Fibroblast of pulmonary artery (primary cell): ENCODE measurements around the gene TPCN2.

Experiments
- DNase-seq: peaks from one replicate; pipeline ENCODE4 v3.0.0-alpha.2; 2010; ENCODE audit warnings: low read depth
- H3K4me3 ChIP-seq: replicated peaks from 2 replicates; pipeline ENCODE4 v1.5.1; 2011; ENCODE audit warnings: low read depth, mild to moderate bottlenecking, control low read depth, low read length, moderate library complexity
- TF ChIP-seq, protein P1 (sequence below): IDR thresholded peaks from 2 replicates; pipeline ENCODE4 v1.5.1; 2011; ENCODE audit warnings: mild to moderate bottlenecking, control low read depth, low read length, inconsistent platforms; ENCODE audit errors: missing control alignments

The TPCN2 gene

DNA sequence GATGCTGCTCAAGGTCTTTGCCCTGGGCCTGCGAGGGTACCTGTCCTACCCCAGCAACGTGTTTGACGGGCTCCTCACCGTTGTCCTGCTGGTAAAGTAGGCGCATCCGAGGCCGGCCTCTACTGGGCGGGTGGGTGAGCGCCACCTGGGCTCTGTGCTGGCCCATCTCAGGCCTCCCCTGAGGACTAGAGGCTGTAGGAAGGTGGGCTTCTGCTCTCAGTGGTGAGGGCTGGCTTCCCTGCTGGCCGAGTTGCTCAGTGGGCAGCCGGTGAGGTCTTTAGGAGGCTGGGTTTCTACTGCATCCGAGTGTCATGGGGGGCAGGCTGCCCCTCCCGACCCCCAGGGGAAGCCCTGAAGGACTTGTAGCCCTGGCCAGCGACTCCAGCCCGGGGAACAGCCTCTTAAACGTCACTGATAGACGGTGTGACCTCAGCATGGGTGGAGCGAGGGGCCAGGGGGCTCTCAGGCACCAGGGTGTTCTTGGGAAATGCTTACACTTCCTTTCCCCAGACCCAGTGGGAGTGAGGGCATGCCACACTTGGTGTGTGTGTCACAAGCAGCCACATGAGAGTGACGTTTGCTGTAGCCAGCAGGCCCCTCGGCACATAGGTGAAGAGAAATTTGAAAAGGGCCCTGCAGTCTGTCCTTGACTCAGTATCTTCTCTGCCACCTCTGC is 30.3 kb downstream of the TPCN2 start:
- no peak overlapping the region for H3K4me3 ChIP-seq
- TF ChIP-seq, protein P1, sequence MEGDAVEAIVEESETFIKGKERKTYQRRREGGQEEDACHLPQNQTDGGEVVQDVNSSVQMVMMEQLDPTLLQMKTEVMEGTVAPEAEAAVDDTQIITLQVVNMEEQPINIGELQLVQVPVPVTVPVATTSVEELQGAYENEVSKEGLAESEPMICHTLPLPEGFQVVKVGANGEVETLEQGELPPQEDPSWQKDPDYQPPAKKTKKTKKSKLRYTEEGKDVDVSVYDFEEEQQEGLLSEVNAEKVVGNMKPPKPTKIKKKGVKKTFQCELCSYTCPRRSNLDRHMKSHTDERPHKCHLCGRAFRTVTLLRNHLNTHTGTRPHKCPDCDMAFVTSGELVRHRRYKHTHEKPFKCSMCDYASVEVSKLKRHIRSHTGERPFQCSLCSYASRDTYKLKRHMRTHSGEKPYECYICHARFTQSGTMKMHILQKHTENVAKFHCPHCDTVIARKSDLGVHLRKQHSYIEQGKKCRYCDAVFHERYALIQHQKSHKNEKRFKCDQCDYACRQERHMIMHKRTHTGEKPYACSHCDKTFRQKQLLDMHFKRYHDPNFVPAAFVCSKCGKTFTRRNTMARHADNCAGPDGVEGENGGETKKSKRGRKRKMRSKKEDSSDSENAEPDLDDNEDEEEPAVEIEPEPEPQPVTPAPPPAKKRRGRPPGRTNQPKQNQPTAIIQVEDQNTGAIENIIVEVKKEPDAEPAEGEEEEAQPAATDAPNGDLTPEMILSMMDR = no peak
- DNase-seq = no peak

DNA sequence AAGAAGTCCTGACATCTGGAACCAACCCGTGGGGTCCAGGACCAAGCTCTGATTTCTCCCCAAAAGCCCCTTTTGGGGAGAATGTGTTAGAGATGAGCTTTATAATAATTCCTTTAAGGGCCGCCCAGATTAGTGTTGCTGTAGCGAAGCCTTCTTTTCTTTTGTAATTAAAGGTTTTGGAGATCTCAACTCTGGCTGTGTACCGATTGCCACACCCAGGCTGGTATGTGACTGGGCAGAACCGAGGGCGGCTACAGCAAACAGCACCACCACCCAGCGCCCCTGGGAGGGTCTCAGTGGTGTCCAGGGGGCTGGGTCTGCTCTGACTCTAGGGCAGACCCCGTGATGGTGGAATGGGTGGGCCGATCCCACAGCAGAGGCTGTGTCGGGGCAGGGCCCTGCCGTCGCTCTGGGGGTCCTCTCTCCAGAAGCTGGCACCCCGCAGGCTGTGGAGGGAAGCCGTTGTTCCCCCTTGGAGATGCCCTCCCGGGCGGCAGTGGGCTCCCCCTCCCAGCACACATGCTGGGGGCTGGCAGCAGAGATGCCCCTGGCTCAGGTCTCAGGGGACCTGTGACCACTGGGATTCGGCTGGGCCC is 31.0 kb downstream of the TPCN2 start:
- TF ChIP-seq, protein P1 = no peak
- no peak overlapping the region for H3K4me3 ChIP-seq
- DNase-seq = no peak

DNA sequence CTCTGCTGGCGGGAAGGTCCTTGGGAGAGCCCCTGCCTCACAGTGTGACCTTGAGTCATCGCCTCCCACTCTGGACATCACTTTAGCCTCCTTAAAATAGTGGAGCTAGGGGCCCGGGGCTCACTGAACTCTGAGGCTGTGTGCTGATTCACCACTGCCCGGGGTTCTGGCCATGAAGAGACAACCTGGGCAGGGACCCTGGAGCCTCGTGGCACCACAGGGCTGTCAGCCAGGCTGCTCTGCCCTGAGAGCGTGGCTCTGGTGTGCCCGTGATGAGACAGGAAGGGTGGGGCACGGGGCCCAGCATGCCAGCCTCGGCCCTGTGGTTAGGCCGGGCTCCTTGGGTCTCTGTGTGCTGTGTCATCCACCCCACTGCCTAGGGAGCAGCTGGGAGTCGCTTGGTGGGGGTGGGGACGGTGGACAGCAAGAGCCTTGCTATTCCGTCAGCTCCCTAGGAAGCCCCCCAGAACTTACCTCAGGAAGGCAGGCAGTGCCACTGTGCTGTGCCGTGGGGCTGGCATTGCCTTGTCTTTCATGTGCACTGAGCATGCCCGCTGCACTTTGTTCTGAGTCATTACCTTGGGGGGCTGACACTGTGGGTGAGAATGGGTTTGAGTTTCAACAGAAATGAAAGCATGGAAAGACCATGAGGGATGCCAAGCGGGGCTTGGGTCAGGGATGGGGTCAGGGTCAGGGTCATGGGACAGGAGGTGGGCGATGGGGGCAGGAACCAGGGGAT is 31.7 kb downstream of the TPCN2 start:
- no peak overlapping the region for H3K4me3 ChIP-seq
- no peak for DNase-seq
- TF ChIP-seq, protein P1 = no peak

DNA sequence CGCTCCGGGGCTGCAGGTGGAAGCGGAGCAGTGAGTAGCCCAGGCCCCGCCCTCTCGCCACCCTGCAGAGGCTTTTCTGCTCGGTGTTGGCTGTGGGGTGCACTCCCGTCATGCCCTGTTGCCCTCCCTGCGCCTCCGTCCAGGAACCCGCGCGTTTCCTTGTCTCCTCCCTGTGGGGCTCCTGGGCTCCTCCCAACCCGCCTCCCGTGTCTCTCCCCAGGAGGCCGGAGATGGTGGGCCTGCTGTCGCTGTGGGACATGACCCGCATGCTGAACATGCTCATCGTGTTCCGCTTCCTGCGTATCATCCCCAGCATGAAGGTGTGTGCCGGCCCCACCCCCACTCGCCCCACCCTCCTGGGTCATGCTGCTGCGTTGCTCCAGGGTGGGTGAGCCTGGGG is 32.4 kb downstream of the TPCN2 start:
- DNase-seq = no peak
- TF ChIP-seq, protein P1 = no peak
- H3K4me3 ChIP-seq = no peak overlapping the region

DNA sequence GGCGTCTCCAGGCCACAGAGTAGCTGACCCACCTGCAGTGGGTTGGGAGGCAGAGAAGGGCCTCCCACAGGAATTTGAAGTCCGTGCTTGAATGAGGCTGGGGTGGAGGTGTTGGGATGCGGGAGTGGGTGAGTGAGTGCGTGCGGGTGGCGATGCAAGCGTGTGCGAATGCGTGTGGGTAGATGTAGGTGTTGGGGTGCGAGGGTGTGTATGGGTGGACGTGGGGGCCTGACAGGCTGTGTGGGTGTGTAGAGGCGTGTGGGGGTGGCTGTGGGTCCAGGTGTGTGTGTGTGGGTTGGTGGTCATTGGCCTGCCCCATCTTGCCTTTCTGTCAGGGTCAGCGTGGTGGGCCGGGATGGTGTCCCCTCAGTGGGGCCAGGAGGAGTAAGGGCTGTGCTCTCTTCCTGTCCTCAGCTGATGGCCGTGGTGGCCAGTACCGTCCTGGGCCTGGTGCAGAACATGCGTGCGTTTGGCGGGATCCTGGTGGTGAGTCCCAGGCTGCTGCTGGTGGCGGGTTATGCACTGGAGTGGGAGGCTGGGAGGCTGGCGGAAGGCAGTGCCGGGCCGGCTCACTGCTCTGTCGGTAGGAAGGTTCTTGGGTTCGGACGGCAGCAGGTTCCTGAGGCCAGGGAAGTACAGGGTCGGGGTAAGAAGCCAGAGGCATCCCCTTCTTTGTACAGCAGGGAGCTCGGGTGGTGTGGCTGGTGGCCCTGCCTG is 35.0 kb downstream of the TPCN2 start:
- no peak for DNase-seq
- TF ChIP-seq, protein P1 = no peak
- H3K4me3 ChIP-seq = no peak overlapping the region

DNA sequence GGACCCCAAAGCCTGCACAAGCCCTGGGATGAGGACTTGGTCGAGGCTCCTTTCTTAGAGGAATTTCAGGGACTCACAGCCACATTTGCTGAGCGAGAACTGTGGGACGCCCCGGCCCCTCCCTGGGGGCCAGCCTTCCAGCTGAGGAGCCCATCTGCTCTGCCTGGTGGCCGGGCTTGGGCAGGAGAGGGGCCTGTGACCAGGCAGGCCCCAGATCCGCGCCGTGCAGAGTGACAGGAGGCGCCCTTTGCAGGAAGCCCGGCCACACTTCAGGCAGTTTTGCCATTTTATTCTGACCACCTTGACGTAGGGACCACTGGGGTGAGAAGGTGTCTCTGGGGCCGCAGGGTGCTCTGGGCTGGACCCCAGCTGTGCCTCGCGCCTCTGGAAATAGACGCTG is 35.6 kb downstream of the TPCN2 start:
- TF ChIP-seq, protein P1 = no peak
- DNase-seq = no peak
- H3K4me3 ChIP-seq = no peak overlapping the region
